GM18505 (cell line): ENCODE data around the gene HTRA1.

Experiments used
- ATAC-seq: cut with Tn5 transposase; IDR thresholded peaks from one replicate; pipeline ENCODE4 v1.9.1; 2021; ENCODE audit not compliant: unreplicated experiment
- POLR2A ChIP-seq: IDR thresholded peaks from 4 replicates; pipeline ENCODE4 v1.6.1; 2011; ENCODE audit warnings: borderline replicate concordance; ENCODE audit not compliant: insufficient read depth, insufficient read length; ENCODE audit errors: extremely low read depth

Gene HTRA1

GRCh38 chr10:122471531-122472177, 10.3 kb downstream of the HTRA1 start:
- TF ChIP-seq POLR2A, result no peak

GRCh38 chr10:122473116-122473515, 11.8 kb downstream of the HTRA1 start:
- ATAC-seq, result no peak
- no peak for TF ChIP-seq POLR2A

More at GRCh38 chr10:122471531-122472177, 10.3 kb downstream of the HTRA1 start:
- ATAC-seq, result no peak

GRCh38 chr10:122474131-122474818, 12.9 kb downstream of the HTRA1 start:
- TF ChIP-seq POLR2A, result no peak
- no peak for ATAC-seq

- ATAC-seq, result no peak
- no peak for TF ChIP-seq POLR2A
Measured at GRCh38 chr10:122475100-122475499, 13.7 kb downstream of the HTRA1 start.

GRCh38 chr10:122475591-122476332, 14.4 kb downstream of the HTRA1 start:
- no peak for TF ChIP-seq POLR2A
- no peak for ATAC-seq

GRCh38 chr10:122476333-122476695, 15.0 kb downstream of the HTRA1 start:
- ATAC-seq, result no peak
- TF ChIP-seq POLR2A, result no peak

- ATAC-seq, result no peak
- no peak for TF ChIP-seq POLR2A
Measured at GRCh38 chr10:122477436-122477835, 16.1 kb downstream of the HTRA1 start.

GRCh38 chr10:122478971-122479370, 17.6 kb downstream of the HTRA1 start:
- ATAC-seq, result no peak
- TF ChIP-seq POLR2A, result no peak

GRCh38 chr10:122480146-122480833, 18.9 kb downstream of the HTRA1 start:
- TF ChIP-seq POLR2A, result no peak
- no peak for ATAC-seq

- no peak for ATAC-seq
- no peak for TF ChIP-seq POLR2A
Measured at GRCh38 chr10:122481296-122482056, 20.1 kb downstream of the HTRA1 start.

- no peak for ATAC-seq
- TF ChIP-seq POLR2A, result no peak
Measured at GRCh38 chr10:122484276-122485060, 23.1 kb downstream of the HTRA1 start.

GRCh38 chr10:122485670-122486069, 24.3 kb downstream of the HTRA1 start:
- TF ChIP-seq POLR2A, result no peak
- ATAC-seq, result no peak
